K562 (cell line): ENCODE data around the gene FBLIM1.
A peak's percentile ranks its signal among the peaks of the same experiment; 100 is the strongest.

Source experiments
- CTCF ChIP-seq, 3 experiments: IDR thresholded peaks in 2 of 3; conservative IDR thresholded peaks in 1 of 3; 2 replicates each; pipeline ENCODE4 v1.5.1; 2011 to 2012; ENCODE audit warnings: low read length in 3 of 3, mild to moderate bottlenecking in 3 of 3, control low read depth in 2 of 3, improper control_type of control experiment in 1 of 3, inconsistent platforms in 1 of 3, low read depth in 1 of 3, mixed read lengths in 1 of 3, moderate library complexity in 1 of 3; ENCODE audit not compliant: insufficient read depth in 2 of 3
- MYC ChIP-seq, 2 experiments: fragments of 250-450 bp in 1 of 2; sonication (Bioruptor Pico) in 1 of 2; IDR thresholded peaks; 2 replicates each; pipeline versions ENCODE4 v1.5.1 to v1.6.1; 2012 to 2021; ENCODE audit warnings: low read depth in 2 of 2, borderline replicate concordance in 1 of 2, improper control_type of control experiment in 1 of 2, low read length in 1 of 2, mild to moderate bottlenecking in 1 of 2, moderate library complexity in 1 of 2
- POLR2A ChIP-seq: fragments of 450-650 bp; conservative IDR thresholded peaks from 2 replicates; pipeline ENCODE4 v1.6.1; 2016
- RAD21 ChIP-seq, 2 experiments: fragments of 250-450 bp in 1 of 2; fragments of 450-650 bp in 1 of 2; sonication (Bioruptor Pico) in 1 of 2; formaldehyde crosslinking in 1 of 2; IDR thresholded peaks in 1 of 2; conservative IDR thresholded peaks in 1 of 2; 2 replicates each; pipeline versions ENCODE4 v1.4.0 to v1.8.0; 2020 to 2022; ENCODE audit warnings: mild to moderate bottlenecking in 2 of 2, moderate library complexity in 1 of 2
- SNAPC5 ChIP-seq: fragments of 250-450 bp; sonication (Bioruptor Pico); IDR thresholded peaks from 2 replicates; pipeline ENCODE4 v1.8.0; 2021; ENCODE audit warnings: moderate library complexity, mild to moderate bottlenecking, inconsistent platforms
- ZNF175 ChIP-seq: fragments of 200-800 bp; sonication (Bioruptor generic); IDR thresholded peaks from 2 replicates; pipeline ENCODE4 v1.6.1; 2016; ENCODE audit warnings: low read depth, mild to moderate bottlenecking, missing genetic modification characterization, missing compliant biosample characterization
- ZNF263 ChIP-seq: sonication (generic); formaldehyde crosslinking; IDR thresholded peaks from 2 replicates; pipeline ENCODE4 v1.8.0; 2022; ENCODE audit warnings: mild to moderate bottlenecking, missing genetic modification reagents, borderline replicate concordance
- ZNF324 ChIP-seq: fragments of 250-450 bp; sonication (Bioruptor Pico); IDR thresholded peaks from 2 replicates; pipeline ENCODE4 v1.4.0; 2020; ENCODE audit warnings: mild to moderate bottlenecking
- TF ChIP-seq, protein P1 (sequence below): sonication (generic); formaldehyde crosslinking; IDR thresholded peaks from 2 replicates; pipeline ENCODE4 v1.5.0; 2020; ENCODE audit warnings: missing genetic modification reagents
- TF ChIP-seq, protein P2 (sequence below): sonication (generic); formaldehyde crosslinking; IDR thresholded peaks from 2 replicates; pipeline ENCODE4 v1.9.0; 2022; ENCODE audit warnings: mild to moderate bottlenecking, missing genetic modification reagents

DNA sequence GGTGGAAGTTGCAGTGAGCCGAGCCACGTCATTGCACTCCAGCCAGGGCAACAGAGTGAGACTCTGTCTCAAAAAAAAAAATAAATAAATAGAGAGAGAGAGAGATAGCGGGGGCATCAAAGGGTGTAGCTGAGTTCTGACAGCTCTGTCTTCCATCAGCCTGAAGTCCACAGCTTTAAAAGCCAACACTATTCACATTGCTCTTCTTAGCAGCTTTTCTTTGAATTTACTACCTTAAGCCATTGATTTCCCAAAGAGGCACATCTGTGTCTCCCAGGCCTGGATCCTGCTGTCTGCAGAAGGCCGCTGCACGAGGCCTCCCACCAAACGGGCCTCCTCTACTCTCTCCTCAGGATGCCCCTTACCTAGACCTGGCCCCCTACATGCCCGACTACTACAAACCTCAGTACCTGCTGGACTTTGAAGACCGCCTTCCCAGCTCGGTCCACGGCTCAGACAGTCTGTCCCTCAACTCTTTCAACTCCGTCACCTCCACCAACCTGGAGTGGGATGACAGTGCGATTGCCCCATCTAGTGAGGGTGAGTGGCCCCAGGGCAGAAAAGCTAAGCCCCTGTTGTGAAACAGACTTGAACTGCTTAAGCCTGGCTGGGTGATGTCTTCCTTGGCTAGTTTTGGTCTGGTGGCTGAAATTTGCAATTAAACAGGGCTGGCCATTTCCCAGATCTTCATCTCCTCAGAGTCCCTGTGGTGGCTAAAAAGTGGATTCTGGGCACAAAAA is 39.0 kb upstream of the FBLIM1 start:
- no peak; a peak in 1 of 4 replicates for TF ChIP-seq RAD21 (CRISPR knock-in tag; conservative IDR thresholded peaks at IDR 0.05 in 1 of 2, IDR thresholded peaks at IDR 0.05 in 1 of 2)
- peak; percentile 17 to 41 (median 23); a peak in 3 of 6 replicates for TF ChIP-seq CTCF (IDR thresholded peaks at IDR 0.05 in 2 of 3, conservative IDR thresholded peaks at IDR 0.05 in 1 of 3; ENCODE audit: insufficient read depth in 2 of 3, low read depth in 1 of 3, low read length in 3 of 3)
- no peak for TF ChIP-seq ZNF263 (CRISPR knock-in tag)
- TF ChIP-seq, protein P1, sequence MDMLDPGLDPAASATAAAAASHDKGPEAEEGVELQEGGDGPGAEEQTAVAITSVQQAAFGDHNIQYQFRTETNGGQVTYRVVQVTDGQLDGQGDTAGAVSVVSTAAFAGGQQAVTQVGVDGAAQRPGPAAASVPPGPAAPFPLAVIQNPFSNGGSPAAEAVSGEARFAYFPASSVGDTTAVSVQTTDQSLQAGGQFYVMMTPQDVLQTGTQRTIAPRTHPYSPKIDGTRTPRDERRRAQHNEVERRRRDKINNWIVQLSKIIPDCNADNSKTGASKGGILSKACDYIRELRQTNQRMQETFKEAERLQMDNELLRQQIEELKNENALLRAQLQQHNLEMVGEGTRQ, result no peak
- no peak for TF ChIP-seq MYC (IDR thresholded peaks at IDR 0.05; ENCODE audit: low read depth, low read length)
- TF ChIP-seq MYC (CRISPR knock-in tag; IDR thresholded peaks at IDR 0.05; ENCODE audit: borderline replicate concordance, low read depth), result no peak
- no peak for TF ChIP-seq ZNF175 (CRISPR knock-in tag)
- TF ChIP-seq, protein P2, sequence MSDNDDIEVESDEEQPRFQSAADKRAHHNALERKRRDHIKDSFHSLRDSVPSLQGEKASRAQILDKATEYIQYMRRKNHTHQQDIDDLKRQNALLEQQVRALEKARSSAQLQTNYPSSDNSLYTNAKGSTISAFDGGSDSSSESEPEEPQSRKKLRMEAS, result no peak
- TF ChIP-seq POLR2A, result no peak
- TF ChIP-seq SNAPC5 (CRISPR knock-in tag), result no peak
- TF ChIP-seq ZNF324 (CRISPR knock-in tag), result no peak
